Hepatocyte (in vitro differentiated cells): Measurements from ENCODE around the gene FASN. TPM values are rescaled to one million over a fixed set of nuclear protein-coding genes. Genes with fewer than 3 reads are reported as not detected.

Source experiments
- DNase-seq: peaks from one replicate; pipeline ENCODE4 v3.0.0-alpha.2; 2016; ENCODE audit warnings: low spot score
- H2AFZ ChIP-seq: fragments of 200-600 bp; sonication (generic); 2 replicates; pipeline ENCODE4 v1.6.0; 2016; ENCODE audit warnings: antibody characterized with exemption, mild to moderate bottlenecking
- H3K27ac ChIP-seq: fragments of 200-600 bp; sonication (generic); 2 replicates; pipeline ENCODE4 v1.5.1; 2016; ENCODE audit warnings: mild to moderate bottlenecking
- H3K27me3 ChIP-seq: fragments of 200-600 bp; sonication (generic); 2 replicates; pipeline ENCODE4 v1.6.1; 2016
- H3K36me3 ChIP-seq: fragments of 200-600 bp; sonication (generic); replicated peaks from 2 replicates; pipeline ENCODE4 v1.5.1; 2016; ENCODE audit warnings: low read depth; ENCODE audit not compliant: insufficient read depth
- H3K4me1 ChIP-seq: fragments of 200-600 bp; sonication (generic); 2 replicates; pipeline ENCODE4 v1.5.1; 2016; ENCODE audit warnings: mild to moderate bottlenecking, moderate library complexity; ENCODE audit not compliant: insufficient read depth
- H3K4me2 ChIP-seq: fragments of 200-600 bp; sonication (generic); 2 replicates; pipeline ENCODE4 v1.6.0; 2016
- H3K4me3 ChIP-seq: fragments of 200-600 bp; sonication (generic); 2 replicates; pipeline ENCODE4 v1.5.1; 2016; ENCODE audit warnings: mild to moderate bottlenecking
- H3K79me2 ChIP-seq: fragments of 200-600 bp; sonication (generic); 2 replicates; pipeline ENCODE4 v1.6.0; 2017; ENCODE audit warnings: mild to moderate bottlenecking
- H3K9me2 ChIP-seq: fragments of 200-600 bp; sonication (generic); replicated peaks from 2 replicates; pipeline ENCODE4 v1.6.0; 2017; ENCODE audit warnings: mild to moderate bottlenecking; ENCODE audit not compliant: insufficient read depth
- H3K9me3 ChIP-seq: fragments of 200-600 bp; sonication (generic); 2 replicates; pipeline ENCODE4 v1.5.1; 2016; ENCODE audit warnings: low read depth, mild to moderate bottlenecking
- H4K20me1 ChIP-seq: fragments of 200-600 bp; sonication (generic); 2 replicates; pipeline ENCODE4 v1.6.0; 2016; ENCODE audit warnings: mild to moderate bottlenecking; ENCODE audit not compliant: insufficient read depth, poor library complexity, severe bottlenecking
- CTCF ChIP-seq: fragments of 200-600 bp; sonication (generic); IDR thresholded peaks from 2 replicates; pipeline ENCODE4 v1.5.1; 2016; ENCODE audit warnings: antibody characterized with exemption, mild to moderate bottlenecking; ENCODE audit not compliant: poor library complexity
- EZH2 ChIP-seq: fragments of 200-600 bp; sonication (generic); IDR thresholded peaks from 2 replicates; pipeline ENCODE4 v1.6.1; 2016; ENCODE audit warnings: antibody characterized with exemption, mild to moderate bottlenecking, borderline replicate concordance
- EZH2phosphoT487 ChIP-seq: fragments of 200-600 bp; sonication (generic); IDR thresholded peaks from one replicate; pipeline ENCODE4 v1.6.1; 2018; ENCODE audit warnings: antibody characterized with exemption, mild to moderate bottlenecking, low read depth, moderate library complexity; ENCODE audit not compliant: unreplicated experiment, severe bottlenecking
- WGBS: methylation state at CpG from one replicate; pipeline ENCODE4 v1.1.6; 2016; ENCODE audit warnings: low lambda C conversion rate; ENCODE audit errors: missing lambda C conversion rate; 5-methylcytosine and 5-hydroxymethylcytosine counted together
- polyA plus RNA-seq: library from polyadenylated mRNA; unstranded; fragments of >200 nt; fragmentation: Nextera tagmentation; extraction: Ambion mirVana; gene quantifications from 2 replicates; pipeline ENCODE4 v1.2.1, GENCODE V29; 2016
- total RNA-seq: library from RNA; depleted of rRNA; stranded (reverse); fragments of >200 nt; gene quantifications from 2 replicates; pipeline ENCODE4 v1.2.3, GENCODE V29; 2014

Gene FASN
- total and polyA plus RNA-seq, 2 experiments from 2014 or later = 77.6 to 118 TPM

GRCh38 chr17:82108496-82108945, 10.5 kb upstream of the FASN start:
- Histone ChIP-seq H3K27me3 (no peaks in the 10 kb centered on the region), H3K27ac (no peak overlapping the region), H3K4me2 (no peak overlapping the region)

GRCh38 chr17:82108038-82108437, 10.0 kb upstream of the FASN start:
- H3K4me1 ChIP-seq = peaks cover 42% of the 10 kb centered on the region
- no peak overlapping the region for H3K4me3 ChIP-seq
- peak; percentile 5 for DNase-seq
- H3K9me2 ChIP-seq = no peaks in the 10 kb centered on the region
- no peaks in the 10 kb centered on the region for H3K9me3 ChIP-seq
- H3K27me3 ChIP-seq = no peaks in the 10 kb centered on the region
- H4K20me1 ChIP-seq = no peaks in the 10 kb centered on the region
- no peak overlapping the region for H3K4me2 ChIP-seq
- TF ChIP-seq EZH2 (no peak), CTCF (no peak), EZH2phosphoT487 (no peak)
- WGBS = 89% methylated on average over 14 of the region's 14 CpGs
- no peak overlapping the region for H3K27ac ChIP-seq
- H2AFZ ChIP-seq = no peak overlapping the region
- no peaks in the 10 kb centered on the region for H3K79me2 ChIP-seq
- no peaks in the 10 kb centered on the region for H3K36me3 ChIP-seq

More at GRCh38 chr17:82108496-82108945, 10.5 kb upstream of the FASN start:
- no peaks in the 10 kb centered on the region for H3K9me3 ChIP-seq
- no peak for DNase-seq
- no peaks in the 10 kb centered on the region for H3K36me3 ChIP-seq
- no peak for TF ChIP-seq EZH2
- no peak for TF ChIP-seq CTCF
- no peak for TF ChIP-seq EZH2phosphoT487
- H3K4me3 ChIP-seq = no peak overlapping the region
- no peak overlapping the region for H2AFZ ChIP-seq
- H4K20me1 ChIP-seq = no peaks in the 10 kb centered on the region
- no peaks in the 10 kb centered on the region for H3K9me2 ChIP-seq
- H3K4me1 ChIP-seq = peaks cover 37% of the 10 kb centered on the region
- WGBS = 82% methylated on average over 19 of the region's 19 CpGs
- H3K79me2 ChIP-seq = no peaks in the 10 kb centered on the region

DNA sequence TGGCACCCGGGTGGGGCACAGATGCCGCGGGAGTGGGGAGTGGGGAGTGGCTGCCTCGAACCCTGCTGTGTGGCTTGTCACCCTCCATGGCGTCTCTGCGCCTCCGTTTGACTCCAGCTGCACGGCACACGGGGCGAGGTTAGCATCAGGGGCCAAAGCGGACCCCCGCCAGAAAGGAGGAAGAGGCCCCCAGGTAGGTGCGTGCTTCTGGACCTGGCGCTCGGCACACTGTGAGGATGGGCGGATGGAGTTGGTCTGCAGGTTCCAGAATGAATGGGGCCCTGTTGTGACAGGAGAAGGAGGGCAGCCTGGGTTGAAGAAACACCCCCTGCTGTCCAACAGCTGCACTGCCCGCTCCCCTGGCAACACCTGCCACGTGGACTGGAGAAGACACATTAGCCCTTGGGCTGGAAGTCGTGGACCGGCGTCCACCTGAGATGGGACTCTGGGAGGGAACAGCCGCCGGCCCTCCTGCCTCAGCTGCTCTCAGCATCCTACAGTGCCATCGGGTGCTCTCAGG, 9.4 kb upstream of the FASN start:
- Histone ChIP-seq H3K27me3 (no peaks in the 10 kb centered on the region), H3K4me1 (peaks cover 44% of the 10 kb centered on the region), H3K9me3 (no peaks in the 10 kb centered on the region), H3K4me2 (no peak overlapping the region), H3K36me3 (no peaks in the 10 kb centered on the region), H3K27ac (no peak overlapping the region), H2AFZ (no peak overlapping the region), H3K79me2 (no peaks in the 10 kb centered on the region), H4K20me1 (no peaks in the 10 kb centered on the region), H3K9me2 (no peaks in the 10 kb centered on the region), H3K4me3 (no peak overlapping the region)
- peak; percentile 24 for DNase-seq
- 90% methylated on average over 22 of the region's 24 CpGs for WGBS
- no peak for TF ChIP-seq EZH2
- TF ChIP-seq CTCF = no peak
- no peak for TF ChIP-seq EZH2phosphoT487
